K562 (cell line): Measurements from ENCODE around the gene HOXB1. TPM values are rescaled to one million over a fixed set of nuclear protein-coding genes. Genes with fewer than 3 reads are reported as not detected.

Experiments used
- AFF1 ChIP-seq, 2 experiments: fragments of 450-650 bp; IDR thresholded peaks; 2 replicates each; pipeline ENCODE4 v1.6.1; 2018; ENCODE audit warnings: mild to moderate bottlenecking in 2 of 2, low read depth in 1 of 2; ENCODE audit not compliant: partially characterized antibody in 2 of 2
- CEBPB ChIP-seq: fragments of 450-650 bp; IDR thresholded peaks from 2 replicates; pipeline ENCODE4 v1.6.1; 2016; ENCODE audit warnings: missing genetic modification characterization, missing compliant biosample characterization
- CEBPG ChIP-seq, 3 experiments: fragments of 200-800 bp in 1 of 3; sonication (Bioruptor generic) in 1 of 3; sonication (generic) in 1 of 3; formaldehyde crosslinking in 1 of 3; IDR thresholded peaks in 2 of 3; conservative IDR thresholded peaks in 1 of 3; 2 replicates each; pipeline versions ENCODE4 v1.6.1 to v1.8.0; 2016 to 2022; ENCODE audit warnings: missing compliant biosample characterization in 2 of 3, missing genetic modification characterization in 2 of 3, mild to moderate bottlenecking in 1 of 3, missing genetic modification reagents in 1 of 3
- E2F6 ChIP-seq, 2 experiments: IDR thresholded peaks; 2 replicates each; pipeline ENCODE4 v1.6.1; 2011; ENCODE audit warnings: borderline replicate concordance in 1 of 2, control low read depth in 1 of 2, low read depth in 1 of 2, low read length in 1 of 2, mild to moderate bottlenecking in 1 of 2, mixed read lengths in 1 of 2, moderate library complexity in 1 of 2; ENCODE audit not compliant: insufficient read depth in 1 of 2, insufficient read length in 1 of 2, poor library complexity in 1 of 2, severe bottlenecking in 1 of 2; ENCODE audit errors: extremely low read depth in 1 of 2
- ESRRA ChIP-seq: fragments of 450-650 bp; IDR thresholded peaks from 2 replicates; pipeline ENCODE4 v1.6.1; 2014; ENCODE audit warnings: low read depth, mild to moderate bottlenecking, moderate library complexity, borderline replicate concordance
- ETV1 ChIP-seq: fragments of 450-650 bp; conservative IDR thresholded peaks from 2 replicates; pipeline ENCODE4 v1.6.1; 2016; ENCODE audit warnings: missing genetic modification characterization, control low read depth, low read depth, missing compliant biosample characterization
- HES1 ChIP-seq: fragments of 450-650 bp; IDR thresholded peaks from 2 replicates; pipeline ENCODE4 v1.6.1; 2016; ENCODE audit warnings: low read depth, mild to moderate bottlenecking, moderate library complexity
- LEF1 ChIP-seq: fragments of 450-650 bp; IDR thresholded peaks from 2 replicates; pipeline ENCODE4 v1.6.1; 2016; ENCODE audit warnings: mild to moderate bottlenecking
- MEIS2 ChIP-seq: fragments of 450-650 bp; IDR thresholded peaks from 2 replicates; pipeline ENCODE4 v1.6.1; 2014; ENCODE audit warnings: mild to moderate bottlenecking; ENCODE audit not compliant: partially characterized antibody
- RAD51 ChIP-seq: fragments of 450-650 bp; IDR thresholded peaks from 2 replicates; pipeline ENCODE4 v1.7.1; 2016; ENCODE audit warnings: low read depth, mild to moderate bottlenecking, borderline replicate concordance
- SMAD4 ChIP-seq: fragments of 250-450 bp; sonication (Bioruptor Pico); conservative IDR thresholded peaks from 2 replicates; pipeline ENCODE4 v1.8.0; 2021; ENCODE audit warnings: inconsistent platforms, mild to moderate bottlenecking, moderate library complexity
- SOX6 ChIP-seq: fragments of 450-650 bp; IDR thresholded peaks from 2 replicates; pipeline ENCODE4 v1.6.1; 2014; ENCODE audit warnings: mild to moderate bottlenecking
- TAF9B ChIP-seq: fragments of 450-650 bp; IDR thresholded peaks from 2 replicates; pipeline ENCODE4 v1.6.1; 2018; ENCODE audit warnings: mild to moderate bottlenecking; ENCODE audit not compliant: partially characterized antibody
- ZBED1 ChIP-seq: IDR thresholded peaks from 2 replicates; pipeline ENCODE4 v1.6.1; 2014
- ZBTB12 ChIP-seq: fragments of 250-450 bp; sonication (Bioruptor Pico); IDR thresholded peaks from 2 replicates; pipeline ENCODE4 v1.4.0; 2020
- ZNF347 ChIP-seq: fragments of 450-650 bp; formaldehyde crosslinking; IDR thresholded peaks from 2 replicates; pipeline ENCODE4 v1.4.0; 2020; ENCODE audit warnings: low read depth, mild to moderate bottlenecking, moderate library complexity
- ZNF589 ChIP-seq: fragments of 200-800 bp; sonication (Bioruptor generic); IDR thresholded peaks from 2 replicates; pipeline ENCODE4 v1.6.1; 2016; ENCODE audit warnings: low read depth, missing genetic modification characterization, missing compliant biosample characterization
- ZNF668 ChIP-seq: fragments of 250-450 bp; sonication (Bioruptor Pico); IDR thresholded peaks from 2 replicates; pipeline ENCODE4 v1.8.0; 2022; ENCODE audit warnings: mild to moderate bottlenecking, inconsistent platforms
- ZSCAN32 ChIP-seq: fragments of 450-650 bp; formaldehyde crosslinking; IDR thresholded peaks from 2 replicates; pipeline ENCODE4 v1.4.0; 2020; ENCODE audit warnings: mild to moderate bottlenecking, moderate library complexity
- polyA plus RNA-seq, 8 experiments: library from polyadenylated mRNA; depleted of rRNA in 4 of 8; stranded (reverse) in 5 of 8; unstranded in 3 of 8; fragments of >200 nt; fragmentation: Nextera tagmentation in 2 of 8; fragmentation: Illumina TruSeq in 1 of 8; extraction: Ambion mirVana in 2 of 8; extraction: Trizol in 1 of 8; gene quantifications; 2 replicates each; pipeline versions ENCODE4 v1.2.1 to v1.2.3, GENCODE V29; 2011 to 2014; ENCODE audit warnings: inconsistent platforms in 1 of 8, missing spikeins in 1 of 8
- total RNA-seq, 7 experiments: library from RNA; depleted of rRNA in 6 of 7; stranded (reverse); fragments of >200 nt in 6 of 7; fragmentation: Illumina TruSeq in 2 of 7; extraction: Trizol in 2 of 7; gene quantifications; 2 replicates each; pipeline versions ENCODE4 v1.2.1 to v1.2.3, GENCODE V29; 2011 to 2021; ENCODE audit warnings: low replicate concordance in 1 of 7

Gene HOXB1
- total and polyA plus RNA-seq, 9 of the 15 experiments (the other 6 are each of a cell fraction or from before 2014, with no cell fraction given): 0.04 TPM; not detected in 8

- TF ChIP-seq ZBTB12 (CRISPR knock-in tag) (0 out of 2 replicates have a peak, but pooled peaks have one; percentile 3), SOX6 (peak; percentile 81), ESRRA (0 out of 2 replicates have a peak, but pooled peaks have one; percentile 16), CEBPG (CRISPR knock-in tag; IDR thresholded peaks at IDR 0.05) (no peak), CEBPG (tag; conservative IDR thresholded peaks at IDR 0.05 in 1 of 2, IDR thresholded peaks at IDR 0.05 in 1 of 2) (0 out of 4 replicates have a peak, but pooled peaks of 1 of the 2 experiments have one; percentile 23), RAD51 (0 out of 2 replicates have a peak, but pooled peaks have one; percentile 6), MEIS2 (peak; percentile 94), ZSCAN32 (CRISPR knock-in tag) (no peak), ETV1 (tag) (peak; percentile 89), ZBED1 (0 out of 2 replicates have a peak, but pooled peaks have one; percentile 34), ZNF589 (CRISPR knock-in tag) (peak; percentile 63), HES1 (0 out of 2 replicates have a peak, but pooled peaks have one; percentile 35), E2F6 (IDR thresholded peaks at IDR 0.05; ENCODE audit: borderline replicate concordance in 1 of 2, extremely low read depth in 1 of 2, insufficient read depth in 1 of 2, insufficient read length in 1 of 2, low read depth in 1 of 2, low read length in 1 of 2, poor library complexity in 1 of 2, severe bottlenecking in 1 of 2) (no peak), LEF1 (peak; percentile 76), ZNF668 (CRISPR knock-in tag) (no peak), AFF1 (IDR thresholded peaks at IDR 0.05; ENCODE audit: low read depth in 1 of 2, partially characterized antibody in 2 of 2) (peak; percentile 29 to 49), CEBPB (tag) (peak; percentile 73), ZNF347 (CRISPR knock-in tag) (no peak), TAF9B (peak; percentile 59), SMAD4 (CRISPR knock-in tag) (peak; percentile 85)
Measured at GRCh38 chr17:48546924-48547807, 16.4 kb upstream of the HOXB1 start (continued).
